Lung (tissue), 12 donors: Measurements from ENCODE around the gene MECR. TPM values are rescaled to one million over a fixed set of nuclear protein-coding genes. Genes with fewer than 3 reads are reported as not detected.

Experiments
- ATAC-seq: fragments of 200-7000 bp; cut with Tn5 transposase; one replicate; pipeline ENCODE4 v1.9.1; 2020; ENCODE audit warnings: moderate number of reproducible peaks; ENCODE audit not compliant: insufficient read depth, low FRiP score
- DNase-seq, 3 donors: peaks; one replicate each; pipeline ENCODE4 v3.0.0-alpha.2; 2013 to 2017
- H3K27ac ChIP-seq, 2 donors: one replicate each; pipeline ENCODE4 v1.5.1; 2013; ENCODE audit warnings: mild to moderate bottlenecking in 2 of 2, moderate library complexity in 2 of 2, control low read depth in 1 of 2, inconsistent platforms in 1 of 2, low read depth in 1 of 2, low read length in 1 of 2
- H3K27me3 ChIP-seq, 3 donors: one replicate each; pipeline ENCODE4 v1.5.1; 2013; ENCODE audit warnings: low read length in 2 of 3; ENCODE audit not compliant: control insufficient read depth in 3 of 3, insufficient read depth in 3 of 3
- H3K36me3 ChIP-seq, 4 donors: one replicate each; pipeline ENCODE4 v1.5.1; 2013; ENCODE audit warnings: low read length in 4 of 4, mild to moderate bottlenecking in 1 of 4, moderate library complexity in 1 of 4; ENCODE audit not compliant: control insufficient read depth in 4 of 4, insufficient read depth in 4 of 4
- H3K4me1 ChIP-seq, 5 donors: one replicate each; pipeline ENCODE4 v1.5.1; 2013; ENCODE audit warnings: low read length in 5 of 5, mild to moderate bottlenecking in 2 of 5, moderate library complexity in 1 of 5; ENCODE audit not compliant: control insufficient read depth in 5 of 5, insufficient read depth in 5 of 5
- H3K4me3 ChIP-seq: one replicate; pipeline ENCODE4 v1.5.1; 2013; ENCODE audit warnings: mild to moderate bottlenecking, control low read depth, moderate library complexity
- H3K9ac ChIP-seq, 2 donors: one replicate each; pipeline ENCODE4 v1.5.1; 2013; ENCODE audit warnings: low read length in 2 of 2, control low read depth in 1 of 2; ENCODE audit not compliant: insufficient read depth in 1 of 2
- H3K9me3 ChIP-seq, 4 donors: one replicate each; pipeline ENCODE4 v1.5.1; 2013; ENCODE audit warnings: low read length in 3 of 4, mild to moderate bottlenecking in 1 of 4, moderate library complexity in 1 of 4; ENCODE audit not compliant: control insufficient read depth in 4 of 4, insufficient read depth in 3 of 4
- CTCF ChIP-seq: IDR thresholded peaks from 2 replicates; pipeline ENCODE4 v1.5.1; 2012; ENCODE audit warnings: mild to moderate bottlenecking; ENCODE audit errors: control extremely low read depth, extremely low read depth
- WGBS, 2 donors: extraction: QIAGEN DNeasy Blood & Tissue Kit; methylation state at CpG; one replicate each; pipeline ENCODE4 v1.1.7; 2013; 5-methylcytosine and 5-hydroxymethylcytosine counted together
- polyA plus RNA-seq, 2 donors: library from polyadenylated mRNA; stranded (reverse); fragments of 200-250 nt; gene quantifications; one replicate each; pipeline ENCODE4 v1.2.1, GENCODE V29; 2013
- total RNA-seq, 2 donors: library from RNA; depleted of rRNA in 1 of 2; stranded (reverse); fragments of >200 nt in 1 of 2; gene quantifications; one replicate each; pipeline ENCODE4 v1.2.1, GENCODE V29; 2014 to 2021
- donor health status: control.
- donor health status: control.
- donor health status: Bipolar disorder and iron deficiency.
- donor health status: healthy.
- donor health status: DM: yes; HTN: yes; CAD: no.

MECR gene
- total and polyA plus RNA-seq, 4 donors: 18.0 to 30.1 (median 23.2) TPM

DNA sequence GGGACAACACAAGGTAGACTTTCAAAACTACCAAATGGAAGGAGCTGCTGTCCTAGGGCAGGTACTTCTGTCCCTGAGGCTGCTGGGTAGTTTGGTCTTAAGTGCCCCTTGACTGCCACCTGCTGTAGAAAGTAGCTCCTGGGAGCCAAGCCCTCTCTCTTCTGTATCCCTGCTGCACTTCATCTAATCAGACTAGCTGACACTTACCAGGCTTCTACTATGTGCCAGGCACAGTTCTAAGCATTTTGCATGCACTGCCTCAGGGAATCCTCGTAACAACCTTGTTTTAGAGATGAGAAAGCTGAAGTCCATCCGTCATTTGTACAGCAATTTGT, 33.2 kb downstream of the MECR start:
- ATAC-seq (peak; percentile 47), DNase-seq (peak in 1 of 3 donors; percentile 54)
- Histone ChIP-seq H3K4me1 (peaks cover 2 to 14% (median 10%) of the 10 kb centered on the region in 5 donors), H3K27ac (no peak overlapping the region), H3K9ac (no peak overlapping the region), H3K36me3 (peaks cover 7 to 25% (median 23%) of the 10 kb centered on the region in 4 donors), H3K9me3 (no peaks in the 10 kb centered on the region), H3K27me3 (no peaks in the 10 kb centered on the region), H3K4me3 (no peak overlapping the region)
- 87 to 92% methylated on average over 2 of the region's 2 CpGs for WGBS, 2 donors
- TF ChIP-seq CTCF: no peak

DNA sequence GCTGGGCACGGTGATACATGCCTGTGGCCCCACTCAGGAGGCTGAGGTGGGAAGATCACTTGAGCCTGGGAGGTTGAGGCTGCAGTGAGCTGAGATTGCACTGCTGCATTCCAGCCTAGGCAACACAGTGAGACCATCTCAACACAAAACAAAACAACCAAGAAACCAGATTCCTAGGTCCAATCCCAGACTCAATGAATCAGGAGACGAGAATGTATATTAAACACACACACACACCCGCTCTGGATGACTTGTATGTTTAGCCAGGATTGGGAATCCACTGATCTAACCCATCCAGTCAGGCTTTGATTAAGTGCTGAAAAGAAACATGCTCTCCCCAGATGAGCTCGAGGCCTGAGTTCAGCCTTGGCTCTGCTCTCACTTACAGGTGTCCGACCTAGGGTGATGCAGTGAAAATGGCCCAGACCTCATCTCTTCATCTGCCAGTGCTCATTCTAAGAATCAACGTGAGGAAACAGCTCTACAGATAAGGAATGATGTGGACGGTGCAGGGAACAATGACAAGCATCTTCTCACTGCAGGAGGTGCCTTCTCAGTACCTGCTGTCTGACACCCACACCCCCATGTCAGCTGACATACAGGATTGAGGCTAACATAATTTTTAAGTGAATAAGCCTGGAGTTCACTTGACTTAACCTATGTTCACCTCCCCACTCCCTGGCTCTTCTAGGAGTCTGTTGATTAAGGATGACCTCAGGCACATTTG, 33.7 kb downstream of the MECR start:
- Histone ChIP-seq H3K27me3 (no peaks in the 10 kb centered on the region), H3K9me3 (no peaks in the 10 kb centered on the region), H3K4me1 (peaks cover 0 to 8% (median 5%) of the 10 kb centered on the region in 5 donors), H3K4me3 (no peak overlapping the region), H3K27ac (no peak overlapping the region), H3K9ac (no peak overlapping the region), H3K36me3 (peaks cover 7 to 27% (median 24%) of the 10 kb centered on the region in 4 donors)
- DNase-seq (no peak), ATAC-seq (no peak)
- 84 to 88% methylated on average over 7 of the region's 7 CpGs for WGBS, 2 donors
- no peak for TF ChIP-seq CTCF

DNA sequence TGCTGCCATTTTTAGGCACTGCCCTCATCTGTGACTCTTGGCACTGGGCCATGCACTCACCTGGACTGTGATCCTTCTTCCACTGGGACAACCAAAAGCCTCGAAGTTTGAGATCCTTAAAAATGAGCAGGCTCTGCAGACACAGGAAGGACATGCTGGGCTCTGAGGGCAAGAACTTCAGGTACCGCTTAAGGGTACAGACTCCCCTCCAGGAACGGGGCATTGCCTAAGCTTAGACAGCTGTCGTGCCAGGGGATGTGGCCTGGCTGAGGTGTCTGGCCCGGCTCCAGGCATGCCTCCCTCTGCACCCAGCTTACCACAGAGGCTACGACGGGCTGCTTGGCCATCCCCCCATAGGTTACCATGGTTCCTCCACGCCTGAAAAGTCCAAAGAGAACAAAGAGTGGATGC, 34.8 kb downstream of the MECR start:
- Histone ChIP-seq H3K27me3 (no peaks in the 10 kb centered on the region), H3K9ac (no peak overlapping the region), H3K9me3 (no peaks in the 10 kb centered on the region), H3K4me1 (no peaks in the 10 kb centered on the region), H3K36me3 (peaks cover 2 to 26% (median 19%) of the 10 kb centered on the region in 4 donors), H3K27ac (no peak overlapping the region), H3K4me3 (no peak overlapping the region)
- WGBS, 2 donors: 40 to 66% methylated on average over 8 of the region's 8 CpGs
- TF ChIP-seq CTCF: no peak
- DNase-seq (no peak), ATAC-seq (no peak)
